C4-2B (cell line): Measurements from ENCODE around the gene IDH3G.

Source experiments
- H3K27ac ChIP-seq: fragments of 450-650 bp; 2 replicates; pipeline ENCODE4 v1.5.1; 2017
- CTCF ChIP-seq: fragments of 450-650 bp; conservative IDR thresholded peaks from 2 replicates; pipeline ENCODE4 v1.5.1; 2017; ENCODE audit warnings: mild to moderate bottlenecking
- ZFX ChIP-seq: fragments of 450-650 bp; IDR thresholded peaks from 2 replicates; pipeline ENCODE4 v1.6.1; 2017

The IDH3G gene

GRCh38 chrX:153813161-153813560, 19.0 kb upstream of the IDH3G start:
- no peak overlapping the region for H3K27ac ChIP-seq
- no peak for TF ChIP-seq CTCF

DNA sequence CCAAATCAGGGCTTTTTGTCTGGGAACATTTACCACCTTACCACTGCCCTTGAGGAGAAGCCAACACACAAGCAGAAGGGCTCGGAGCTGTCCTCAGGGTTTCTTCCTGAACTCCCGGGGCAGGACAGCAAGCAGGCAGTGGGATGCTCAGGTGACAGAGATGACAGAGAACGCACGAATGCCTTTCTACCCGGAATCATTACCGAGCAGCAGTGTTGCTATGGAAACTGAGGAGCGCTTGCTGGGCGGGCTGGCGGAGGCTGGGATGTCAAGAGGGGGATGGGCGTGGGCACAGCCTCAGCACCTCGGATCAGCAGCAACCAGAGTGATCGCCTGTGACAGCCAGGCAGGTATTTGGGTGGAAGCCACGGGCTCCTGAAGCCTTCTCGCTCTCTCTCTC, 18.0 kb upstream of the IDH3G start:
- TF ChIP-seq ZFX (no peak), CTCF (no peak)
- no peak overlapping the region for H3K27ac ChIP-seq

DNA sequence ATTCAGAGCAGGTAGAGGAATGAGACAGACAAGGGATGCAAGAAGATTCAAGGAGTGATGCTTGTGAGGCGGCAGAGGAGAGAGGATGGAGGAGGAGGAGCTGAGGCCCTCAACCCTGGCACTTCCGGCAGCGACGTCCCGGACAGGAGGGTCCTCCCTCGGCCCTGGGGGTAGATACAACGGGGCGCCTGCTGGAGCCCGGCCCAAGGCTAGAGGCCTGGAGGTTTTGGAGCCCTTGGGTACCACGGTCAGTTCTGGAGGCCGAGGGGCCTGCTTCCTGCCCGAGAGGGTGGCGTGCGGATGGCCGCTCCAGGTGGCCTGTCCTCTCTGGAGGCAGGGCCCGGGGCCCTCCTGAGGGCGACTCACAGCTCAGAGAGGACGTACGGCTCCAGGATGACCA, 13.8 kb upstream of the IDH3G start:
- H3K27ac ChIP-seq, result no peak overlapping the region
- no peak for TF ChIP-seq ZFX
- no peak for TF ChIP-seq CTCF

- H3K27ac ChIP-seq, result no peak overlapping the region
- TF ChIP-seq ZFX (no peak), CTCF (no peak)
Measured at GRCh38 chrX:153806999-153807575, 12.9 kb upstream of the IDH3G start.

GRCh38 chrX:153805436-153805835, 11.3 kb upstream of the IDH3G start:
- TF ChIP-seq CTCF, result no peak
- TF ChIP-seq ZFX, result no peak
- H3K27ac ChIP-seq, result no peak overlapping the region

DNA sequence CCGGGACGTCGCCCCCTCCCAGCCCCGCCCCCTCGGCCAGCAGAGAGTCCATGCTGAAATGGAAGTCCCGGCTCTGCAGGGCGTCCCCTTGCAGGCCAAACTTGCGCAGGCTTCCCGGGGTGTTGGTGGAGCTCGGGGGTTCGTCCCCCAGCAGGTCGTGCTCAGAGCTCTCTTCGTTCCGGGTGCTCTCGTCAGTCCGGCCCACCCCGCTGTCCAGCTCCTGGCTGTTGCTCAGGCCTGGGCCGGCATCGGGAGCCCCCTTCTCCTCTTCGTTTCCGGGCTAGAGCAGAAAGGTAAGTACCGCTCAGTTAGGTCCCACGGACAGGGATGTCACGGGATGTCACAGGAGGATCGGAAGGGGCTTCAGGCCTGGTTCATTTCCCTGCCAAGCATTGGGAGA, 10.4 kb upstream of the IDH3G start:
- TF ChIP-seq CTCF (no peak), ZFX (no peak)
- H3K27ac ChIP-seq, result no peak overlapping the region

DNA sequence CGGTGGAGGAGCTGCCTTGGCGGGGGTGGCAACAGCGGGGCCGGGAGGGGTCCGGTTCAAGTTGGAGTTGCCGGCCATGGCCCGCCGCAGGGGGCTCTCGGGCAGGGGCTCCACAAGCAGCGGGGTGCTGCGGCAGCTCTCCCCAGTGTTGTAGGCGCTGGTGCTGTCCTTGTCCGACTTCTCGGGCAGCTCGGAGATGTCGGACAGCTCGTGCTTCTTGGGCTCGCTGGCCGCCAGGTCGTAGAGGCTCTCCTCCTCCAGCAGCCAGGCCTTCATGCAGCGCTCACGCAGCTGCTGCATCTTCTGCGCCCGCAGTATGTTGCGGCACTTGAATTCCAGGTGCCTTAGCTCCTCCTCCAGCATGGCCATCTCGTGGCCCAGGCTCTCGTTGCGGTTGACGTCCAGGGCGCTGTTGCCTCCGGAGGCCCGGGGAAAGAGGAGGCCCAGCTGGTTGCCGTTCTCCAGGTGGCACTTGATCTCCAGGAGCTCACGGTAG, 10.0 kb upstream of the IDH3G start:
- TF ChIP-seq CTCF (no peak), ZFX (no peak)
- H3K27ac ChIP-seq, result no peak overlapping the region
